Activated gamma-delta T cell (primary cell): ENCODE measurements around the gene PLEKHA7.
A peak's percentile ranks its signal among the peaks of the same experiment; 100 is the strongest.

ENCODE experiments used
- DNase-seq: peaks from one replicate; lab custom pipeline; 2025; lab: John Stamatoyannopoulos, UW

PLEKHA7 gene

DNA sequence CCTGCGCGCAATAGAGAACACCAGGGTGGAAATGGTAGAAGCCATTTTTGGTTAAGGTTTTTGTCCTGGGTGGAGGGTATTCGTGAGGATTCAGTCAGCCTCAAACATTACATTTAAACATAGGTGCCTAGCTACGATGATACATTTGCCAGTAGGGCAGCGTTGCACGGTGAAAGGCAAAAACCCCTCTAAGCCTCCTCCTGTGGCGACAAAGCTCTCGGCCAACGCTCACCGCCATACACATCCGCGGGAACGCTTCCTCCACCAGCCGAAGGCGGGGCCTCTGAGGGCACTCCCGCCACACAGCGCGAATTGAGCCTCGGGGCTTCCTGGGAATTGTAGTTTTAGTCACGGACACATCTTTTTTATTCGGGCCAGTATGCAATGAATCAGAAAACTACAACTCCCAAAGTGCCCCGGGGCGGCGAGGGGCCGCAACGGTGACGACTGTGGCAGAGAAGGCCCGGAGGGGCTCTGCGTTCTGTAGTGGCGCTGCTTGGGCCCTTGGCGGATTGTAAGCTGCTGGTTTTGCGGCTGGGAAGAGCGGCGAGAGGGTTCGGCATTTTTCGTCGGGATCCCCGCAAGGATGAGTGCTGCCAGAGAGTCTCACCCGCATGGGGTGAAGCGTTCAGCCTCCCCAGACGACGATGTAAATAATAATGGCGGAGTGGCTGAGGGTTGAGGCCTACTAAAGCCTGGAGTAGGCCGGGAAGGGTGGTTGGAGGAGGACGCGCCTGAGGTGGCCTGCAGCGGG is 275.8 kb downstream of the PLEKHA7 start, which contains the start of gene C11orf58:
TSS of gene C11orf58 (plus strand) at position 455 of the 754 bp plus-strand sequence. CDS start at position 587, 132 bp downstream.
- peak; percentile 73 for DNase-seq

GRCh38 chr11:16737818-16738192 is 276.4 kb downstream of the PLEKHA7 start:
- DNase-seq, result no peak
